ENCODE results near the gene MYH6. TPM values are rescaled to one million over a fixed set of nuclear protein-coding genes. Genes with fewer than 3 reads are reported as not detected.

Gene MYH6
- total RNA-seq, 4 donors from 2014 or later, result 0.16 to 1.5 TPM; not detected in 2

GRCh38 chr14:23434488-23435222 is 26.6 kb upstream of the MYH6 start:
- peak; percentile 1 for DNase-seq
- intact Hi-C loops (cut with DNase I; ENCODE audit: low total_unique reads) (no loop called here), in situ Hi-C loops (cut with MboI; ENCODE audit: low pct_ligation_motif_present in 1 of 4, low pct_unique_long_range_greater_than_20kb in 1 of 4, low sequenced_read_pairs in 3 of 4) (no loop called here)
- WGBS, 2 donors (ENCODE audit: low coverage in 1 of 2), result 70 to 75% methylated on average over 5 to 8 of the region's 8 CpGs
- no peak overlapping the region for H3K4me3 ChIP-seq
- no peaks in the 10 kb centered on the region for H3K27me3 ChIP-seq
- no peak overlapping the region for H3K27ac ChIP-seq
- no peaks in the 10 kb centered on the region for H3K9me3 ChIP-seq
- TF ChIP-seq EP300 (IDR thresholded peaks at IDR 0.05; ENCODE audit: low read depth) (no peak), POLR2A (IDR thresholded peaks at IDR 0.05) (no peak), POLR2AphosphoS5 (IDR thresholded peaks at IDR 0.05) (no peak)
- TF ChIP-seq, protein P1, sequence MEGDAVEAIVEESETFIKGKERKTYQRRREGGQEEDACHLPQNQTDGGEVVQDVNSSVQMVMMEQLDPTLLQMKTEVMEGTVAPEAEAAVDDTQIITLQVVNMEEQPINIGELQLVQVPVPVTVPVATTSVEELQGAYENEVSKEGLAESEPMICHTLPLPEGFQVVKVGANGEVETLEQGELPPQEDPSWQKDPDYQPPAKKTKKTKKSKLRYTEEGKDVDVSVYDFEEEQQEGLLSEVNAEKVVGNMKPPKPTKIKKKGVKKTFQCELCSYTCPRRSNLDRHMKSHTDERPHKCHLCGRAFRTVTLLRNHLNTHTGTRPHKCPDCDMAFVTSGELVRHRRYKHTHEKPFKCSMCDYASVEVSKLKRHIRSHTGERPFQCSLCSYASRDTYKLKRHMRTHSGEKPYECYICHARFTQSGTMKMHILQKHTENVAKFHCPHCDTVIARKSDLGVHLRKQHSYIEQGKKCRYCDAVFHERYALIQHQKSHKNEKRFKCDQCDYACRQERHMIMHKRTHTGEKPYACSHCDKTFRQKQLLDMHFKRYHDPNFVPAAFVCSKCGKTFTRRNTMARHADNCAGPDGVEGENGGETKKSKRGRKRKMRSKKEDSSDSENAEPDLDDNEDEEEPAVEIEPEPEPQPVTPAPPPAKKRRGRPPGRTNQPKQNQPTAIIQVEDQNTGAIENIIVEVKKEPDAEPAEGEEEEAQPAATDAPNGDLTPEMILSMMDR (IDR thresholded peaks at IDR 0.05), result no peak
- H3K4me1 ChIP-seq, result no peaks in the 10 kb centered on the region
- no peaks in the 10 kb centered on the region for H3K36me3 ChIP-seq

GRCh38 chr14:23433457-23433856 is 25.4 kb upstream of the MYH6 start:
- 80% methylated on average over 10 of the region's 10 CpGs; no CpG with 5 or more reads in 1 of the 2 donors for WGBS, 2 donors (ENCODE audit: low coverage in 1 of 2)
- intact Hi-C loops (cut with DNase I; ENCODE audit: low total_unique reads) (no loop called here), in situ Hi-C loops (cut with MboI; ENCODE audit: low pct_ligation_motif_present in 1 of 4, low pct_unique_long_range_greater_than_20kb in 1 of 4, low sequenced_read_pairs in 3 of 4) (no loop called here)
- no peaks in the 10 kb centered on the region for H3K9me3 ChIP-seq
- H3K4me1 ChIP-seq, result no peaks in the 10 kb centered on the region
- H3K4me3 ChIP-seq, result no peak overlapping the region
- no peak for TF ChIP-seq EP300 (IDR thresholded peaks at IDR 0.05; ENCODE audit: low read depth)
- TF ChIP-seq POLR2AphosphoS5 (IDR thresholded peaks at IDR 0.05), result no peak
- TF ChIP-seq POLR2A (IDR thresholded peaks at IDR 0.05), result no peak
- TF ChIP-seq, protein P1 (IDR thresholded peaks at IDR 0.05), result no peak
- H3K36me3 ChIP-seq, result no peaks in the 10 kb centered on the region
- H3K27me3 ChIP-seq, result no peaks in the 10 kb centered on the region
- no peak for DNase-seq
- no peak overlapping the region for H3K27ac ChIP-seq

DNA sequence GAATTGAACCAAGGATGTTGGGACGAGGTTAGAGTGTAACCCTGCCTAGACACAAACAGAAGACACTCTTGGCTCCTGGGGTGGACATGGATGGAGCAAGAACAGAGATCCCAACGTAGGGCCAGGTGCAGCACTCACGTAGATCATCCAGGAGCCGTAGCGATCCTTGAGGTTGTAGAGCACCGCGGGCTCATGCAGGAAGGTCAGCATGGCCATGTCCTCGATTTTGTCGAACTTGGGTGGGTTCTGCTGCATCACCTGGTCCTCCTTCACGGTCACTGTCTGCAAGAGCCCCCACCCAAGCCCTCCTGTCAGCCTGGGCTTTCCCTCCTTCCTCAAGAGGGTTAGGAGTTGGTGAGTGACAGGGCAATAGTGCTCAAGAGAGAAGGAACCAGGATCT is 24.9 kb upstream of the MYH6 start:
- Histone ChIP-seq H3K4me1 (no peaks in the 10 kb centered on the region), H3K9me3 (no peaks in the 10 kb centered on the region), H3K36me3 (no peaks in the 10 kb centered on the region), H3K27ac (no peak overlapping the region), H3K27me3 (no peaks in the 10 kb centered on the region), H3K4me3 (no peak overlapping the region)
- DNase-seq, result no peak
- TF ChIP-seq POLR2AphosphoS5 (IDR thresholded peaks at IDR 0.05) (no peak), POLR2A (IDR thresholded peaks at IDR 0.05) (no peak), EP300 (IDR thresholded peaks at IDR 0.05; ENCODE audit: low read depth) (no peak)
- TF ChIP-seq, protein P1 (IDR thresholded peaks at IDR 0.05), result no peak
- WGBS, 2 donors (ENCODE audit: low coverage in 1 of 2), result 83 to 85% methylated on average over 1 to 10 of the region's 10 CpGs
- in situ Hi-C loops (cut with MboI; ENCODE audit: low pct_ligation_motif_present in 1 of 4, low pct_unique_long_range_greater_than_20kb in 1 of 4, low sequenced_read_pairs in 3 of 4), result no loop called here
- intact Hi-C loops (cut with DNase I; ENCODE audit: low total_unique reads), result no loop called here

- TF ChIP-seq, protein P1 (IDR thresholded peaks at IDR 0.05), result no peak
- TF ChIP-seq EP300 (IDR thresholded peaks at IDR 0.05; ENCODE audit: low read depth) (no peak), POLR2A (IDR thresholded peaks at IDR 0.05) (no peak), POLR2AphosphoS5 (IDR thresholded peaks at IDR 0.05) (no peak)
- in situ Hi-C loops (cut with MboI; ENCODE audit: low pct_ligation_motif_present in 1 of 4, low pct_unique_long_range_greater_than_20kb in 1 of 4, low sequenced_read_pairs in 3 of 4), result no loop called here
These were observed 24.2 kb upstream of the MYH6 start for GRCh38 chr14:23432102-23432925.

More at GRCh38 chr14:23432102-23432925, 24.2 kb upstream of the MYH6 start:
- intact Hi-C loops (cut with DNase I; ENCODE audit: low total_unique reads), result no loop called here
- H3K4me1 ChIP-seq, result no peaks in the 10 kb centered on the region
- no peaks in the 10 kb centered on the region for H3K9me3 ChIP-seq
- no peak overlapping the region for H3K4me3 ChIP-seq
- no peak overlapping the region for H3K27ac ChIP-seq
- DNase-seq, result no peak
- H3K36me3 ChIP-seq, result no peaks in the 10 kb centered on the region
- 67 to 86% methylated on average over 14 to 17 of the region's 17 CpGs for whole genome bisulfite sequencing, 2 donors (ENCODE audit: low coverage in 1 of 2)
- H3K27me3 ChIP-seq, result no peaks in the 10 kb centered on the region
